GM18519 (cell line): ENCODE data around the gene PEX6.

Experiments
- ATAC-seq: cut with Tn5 transposase; IDR thresholded peaks from one replicate; pipeline ENCODE4 v1.9.1; 2021; ENCODE audit warnings: mild to moderate bottlenecking, moderate library complexity; ENCODE audit not compliant: unreplicated experiment, low FRiP score

Gene PEX6, protein sequence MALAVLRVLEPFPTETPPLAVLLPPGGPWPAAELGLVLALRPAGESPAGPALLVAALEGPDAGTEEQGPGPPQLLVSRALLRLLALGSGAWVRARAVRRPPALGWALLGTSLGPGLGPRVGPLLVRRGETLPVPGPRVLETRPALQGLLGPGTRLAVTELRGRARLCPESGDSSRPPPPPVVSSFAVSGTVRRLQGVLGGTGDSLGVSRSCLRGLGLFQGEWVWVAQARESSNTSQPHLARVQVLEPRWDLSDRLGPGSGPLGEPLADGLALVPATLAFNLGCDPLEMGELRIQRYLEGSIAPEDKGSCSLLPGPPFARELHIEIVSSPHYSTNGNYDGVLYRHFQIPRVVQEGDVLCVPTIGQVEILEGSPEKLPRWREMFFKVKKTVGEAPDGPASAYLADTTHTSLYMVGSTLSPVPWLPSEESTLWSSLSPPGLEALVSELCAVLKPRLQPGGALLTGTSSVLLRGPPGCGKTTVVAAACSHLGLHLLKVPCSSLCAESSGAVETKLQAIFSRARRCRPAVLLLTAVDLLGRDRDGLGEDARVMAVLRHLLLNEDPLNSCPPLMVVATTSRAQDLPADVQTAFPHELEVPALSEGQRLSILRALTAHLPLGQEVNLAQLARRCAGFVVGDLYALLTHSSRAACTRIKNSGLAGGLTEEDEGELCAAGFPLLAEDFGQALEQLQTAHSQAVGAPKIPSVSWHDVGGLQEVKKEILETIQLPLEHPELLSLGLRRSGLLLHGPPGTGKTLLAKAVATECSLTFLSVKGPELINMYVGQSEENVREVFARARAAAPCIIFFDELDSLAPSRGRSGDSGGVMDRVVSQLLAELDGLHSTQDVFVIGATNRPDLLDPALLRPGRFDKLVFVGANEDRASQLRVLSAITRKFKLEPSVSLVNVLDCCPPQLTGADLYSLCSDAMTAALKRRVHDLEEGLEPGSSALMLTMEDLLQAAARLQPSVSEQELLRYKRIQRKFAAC

DNA sequence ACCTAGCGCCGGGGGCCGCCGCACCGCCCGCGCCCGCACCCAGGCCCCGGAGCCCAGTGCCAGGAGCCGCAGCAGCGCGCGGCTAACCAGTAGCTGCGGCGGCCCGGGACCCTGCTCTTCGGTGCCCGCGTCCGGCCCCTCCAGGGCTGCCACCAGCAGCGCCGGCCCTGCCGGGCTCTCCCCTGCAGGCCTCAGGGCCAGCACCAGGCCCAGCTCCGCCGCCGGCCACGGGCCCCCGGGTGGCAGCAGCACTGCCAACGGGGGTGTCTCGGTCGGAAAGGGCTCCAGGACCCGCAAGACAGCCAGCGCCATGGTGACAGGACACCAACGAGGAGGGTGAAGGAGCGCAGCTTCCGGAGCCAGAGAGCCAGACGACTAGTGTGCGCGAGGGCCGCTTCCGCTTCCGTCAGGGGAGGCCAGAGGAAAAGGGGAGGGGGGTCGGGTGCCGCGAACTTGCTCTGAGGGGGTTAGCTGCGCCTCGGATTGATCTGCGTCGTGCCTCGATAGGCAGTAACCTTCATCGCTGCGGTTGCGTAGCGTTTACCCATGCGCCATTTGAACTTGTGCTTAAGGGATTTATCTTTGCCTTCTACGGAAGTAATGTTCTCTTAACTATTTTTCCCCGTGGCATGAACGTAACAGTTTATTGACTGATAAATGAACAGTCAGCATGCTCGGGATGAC is at the start of gene PEX6:
PEX6 (minus strand) TSS at position 343 of the 684 bp plus-strand sequence; CDS start at position 312, 31 bp downstream.
- peak; percentile 63 for ATAC-seq

DNA sequence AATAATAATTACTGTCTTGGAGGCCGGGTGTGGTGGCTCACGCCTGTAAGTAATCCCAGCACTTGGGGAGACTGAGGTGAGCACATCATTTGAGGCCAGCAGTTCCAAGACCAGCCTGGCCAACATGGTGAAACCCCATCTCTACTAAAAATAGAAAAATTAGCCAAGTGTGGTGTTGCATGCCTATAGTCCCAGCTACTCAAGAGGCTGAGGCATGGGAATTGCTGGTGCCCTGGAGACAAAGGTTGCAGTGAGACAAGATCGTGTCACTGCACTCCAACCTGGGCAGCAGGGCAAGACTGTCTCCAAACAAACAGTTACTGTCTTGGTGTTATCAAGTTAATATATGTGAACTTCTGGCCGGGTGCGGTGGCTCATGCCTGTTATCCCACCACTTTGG is 47.4 kb upstream of the PEX6 start:
- ATAC-seq, result no peak

DNA sequence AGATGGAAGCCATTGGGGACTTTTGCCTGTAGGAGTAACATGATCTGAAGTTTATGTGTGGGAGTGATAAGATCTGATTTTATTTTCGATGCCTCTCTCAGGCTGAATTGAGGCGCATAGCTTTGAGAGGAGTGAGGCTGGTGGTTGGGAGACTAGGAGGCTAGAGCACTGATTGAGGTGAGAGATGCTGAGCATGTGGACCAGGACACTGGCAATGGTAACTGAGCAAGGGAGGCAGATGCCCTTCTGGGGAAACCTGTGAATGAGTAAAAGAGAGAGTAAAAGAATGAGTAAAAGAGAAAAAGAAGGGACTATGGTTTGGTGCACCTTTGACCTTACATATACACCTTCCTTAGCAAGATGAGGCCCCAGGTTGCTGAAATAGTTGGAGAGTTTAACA is 45.5 kb upstream of the PEX6 start:
- ATAC-seq, result no peak

DNA sequence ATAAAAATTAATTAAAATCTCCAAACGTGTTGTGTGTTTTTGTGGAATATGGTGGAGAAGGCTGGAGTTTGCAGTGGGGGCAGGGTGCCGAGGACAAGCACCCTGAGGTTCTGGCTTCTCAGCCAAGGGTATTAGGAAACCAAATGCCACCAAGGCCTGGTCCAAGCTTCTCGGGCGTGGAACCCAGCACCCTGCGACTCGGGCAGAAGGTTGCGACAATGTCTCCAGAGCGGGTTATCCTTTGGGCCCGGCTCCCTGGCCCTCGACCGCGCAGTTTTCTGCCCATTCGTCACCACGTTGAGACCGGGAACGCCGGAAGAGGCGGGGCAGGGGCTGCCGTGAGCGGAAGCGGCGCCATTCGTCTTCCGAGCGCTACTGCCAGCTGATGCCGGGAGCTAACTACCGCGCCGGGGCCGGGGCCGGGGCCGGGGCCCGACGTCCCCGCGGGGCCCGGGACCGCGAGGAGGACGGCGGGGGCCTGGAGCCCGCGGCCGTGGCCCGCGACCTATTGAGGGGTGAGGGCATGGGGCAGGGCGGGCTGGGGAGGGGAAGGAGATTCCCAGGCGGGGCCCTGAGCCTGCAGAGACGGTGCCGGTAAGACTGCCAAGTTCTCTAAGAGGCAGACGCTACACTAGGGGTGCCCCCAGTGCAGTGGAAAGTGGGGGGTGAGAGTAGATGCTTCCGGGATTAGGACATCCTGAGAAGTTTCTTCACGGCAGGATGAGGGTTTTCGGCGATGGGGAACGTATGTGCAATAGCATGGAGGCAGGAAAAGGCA is 42.5 kb upstream of the PEX6 start, which contains the start of gene RRP36:
RRP36 (plus strand) TSS at position 354 of the 778 bp plus-strand sequence; CDS start at position 386, 32 bp downstream.
- peak; percentile 44 for ATAC-seq

DNA sequence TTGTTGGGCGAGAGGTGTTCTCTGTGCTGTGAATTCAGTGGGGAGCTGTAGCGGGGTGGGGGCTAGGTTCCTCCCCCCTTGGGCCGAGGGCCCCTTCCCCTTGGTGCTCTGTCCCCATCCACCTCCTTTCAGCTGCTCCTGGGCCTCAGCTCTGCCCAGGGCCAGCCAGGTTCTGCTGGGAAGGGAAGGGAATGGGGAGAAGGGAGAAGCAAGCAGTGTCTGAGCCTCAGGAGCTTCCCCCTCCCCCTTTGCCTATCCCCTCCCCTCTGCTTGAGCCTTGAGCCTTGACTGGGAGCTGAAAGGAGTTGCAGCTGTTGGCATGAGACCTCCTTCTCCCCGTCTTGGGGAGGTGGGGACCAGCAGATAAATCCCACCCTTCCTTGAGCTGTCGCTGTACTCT is 41.9 kb upstream of the PEX6 start:
- ATAC-seq, result no peak

DNA sequence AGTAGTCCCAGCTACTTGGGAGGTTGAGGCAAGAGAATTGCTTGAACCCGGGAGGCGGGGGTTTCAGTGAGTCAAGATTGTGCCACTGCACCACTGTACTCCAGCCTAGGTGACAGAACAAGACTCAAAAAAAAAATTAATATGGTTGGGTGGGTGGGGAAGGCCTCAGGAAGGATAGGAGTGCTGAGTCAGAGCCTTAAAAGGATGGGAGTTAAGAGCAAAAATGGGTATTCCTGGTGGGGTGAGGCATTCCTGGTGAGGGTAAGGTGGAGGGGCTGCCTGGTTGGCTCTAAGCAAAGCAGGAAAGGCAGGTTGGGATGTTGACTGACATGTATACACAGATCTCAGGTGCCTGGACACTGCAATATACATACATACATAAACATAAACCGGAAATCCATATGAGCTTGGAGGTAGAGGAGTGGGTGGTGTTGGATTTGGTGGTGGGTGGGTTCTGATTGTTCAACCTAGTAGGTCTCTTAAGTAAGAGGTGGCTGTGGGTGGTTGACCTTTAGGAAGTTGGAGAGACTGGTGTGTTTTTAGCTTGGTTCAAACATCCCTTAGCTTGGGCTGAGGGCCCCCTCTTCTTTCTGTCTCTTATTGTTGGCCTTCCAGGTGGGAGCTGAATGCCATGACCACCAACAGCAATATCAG is 41.2 kb upstream of the PEX6 start:
- no peak for ATAC-seq

DNA sequence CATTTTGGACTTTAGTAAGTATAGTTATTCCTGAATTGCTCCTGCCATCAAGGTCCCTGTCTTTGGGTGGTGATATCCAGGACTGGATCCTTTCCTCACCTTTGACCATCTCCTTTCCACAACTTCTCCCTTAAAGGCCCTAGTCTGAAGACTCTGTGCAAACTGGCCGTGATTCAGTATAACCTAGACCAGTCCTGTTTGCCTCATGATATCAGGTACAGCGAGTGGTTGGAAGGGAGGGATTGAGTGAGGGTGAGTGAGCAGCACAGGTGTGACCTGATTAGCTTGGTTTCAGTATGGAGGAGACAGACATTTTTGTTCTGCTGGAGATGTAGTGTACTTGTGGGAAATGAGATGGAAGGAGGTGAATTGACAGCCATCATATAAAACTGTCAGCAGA is 40.2 kb upstream of the PEX6 start:
- no peak for ATAC-seq

DNA sequence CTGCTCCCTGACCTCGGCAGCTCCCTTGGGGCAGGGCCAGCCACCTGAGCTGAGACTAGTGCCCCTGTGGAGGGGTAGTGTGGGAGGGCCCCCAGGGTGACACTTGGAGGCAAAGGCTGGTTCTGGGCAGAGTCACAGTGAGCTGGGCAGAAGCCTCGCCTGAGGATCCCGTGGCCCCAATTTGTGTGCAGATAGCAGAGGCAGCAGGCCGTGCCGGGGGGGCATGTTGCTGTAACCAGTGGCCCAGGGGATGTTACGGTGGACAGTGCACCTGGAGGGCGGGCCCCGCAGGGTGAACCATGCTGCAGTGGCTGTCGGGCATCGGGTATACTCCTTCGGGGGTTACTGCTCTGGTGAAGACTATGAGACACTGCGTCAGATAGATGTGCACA is 38.0 kb upstream of the PEX6 start:
- no peak for ATAC-seq

DNA sequence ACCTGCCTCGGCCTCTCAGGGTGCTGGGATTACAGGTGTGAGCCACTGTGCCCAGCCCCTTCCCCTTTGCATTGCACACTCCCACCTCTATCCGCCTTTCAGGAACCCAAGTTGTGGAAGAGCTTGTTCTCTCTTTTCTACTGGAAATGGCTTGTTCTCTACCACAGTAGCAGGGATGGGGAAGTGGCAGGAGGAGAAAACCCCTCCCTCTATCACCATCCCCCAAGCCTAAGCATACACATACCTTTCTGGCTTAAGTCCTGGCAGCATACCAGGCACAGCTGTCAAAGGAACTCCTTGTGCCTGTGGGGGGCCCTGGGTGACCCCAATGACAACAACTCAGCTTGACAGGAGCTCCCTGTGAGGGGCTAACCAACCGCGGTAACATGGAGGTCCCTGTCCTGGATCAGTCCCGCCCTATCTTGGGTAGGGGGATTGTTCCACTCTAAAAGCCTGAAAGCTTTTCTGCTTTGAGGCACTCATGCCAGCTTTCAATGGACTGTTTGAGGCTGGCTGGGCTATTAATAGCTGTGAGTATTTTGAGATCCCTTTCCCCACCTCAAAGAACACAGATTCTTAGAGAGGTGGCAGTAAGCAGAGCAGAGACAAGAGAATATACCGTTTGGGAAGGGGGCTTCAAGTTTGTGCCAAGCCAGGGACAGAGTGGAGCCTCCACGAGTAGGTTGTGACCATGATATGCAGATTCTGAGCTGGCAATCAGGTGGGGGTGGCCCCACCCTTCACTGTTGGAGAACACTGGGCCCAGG is 37.4 kb upstream of the PEX6 start:
- ATAC-seq, result no peak

DNA sequence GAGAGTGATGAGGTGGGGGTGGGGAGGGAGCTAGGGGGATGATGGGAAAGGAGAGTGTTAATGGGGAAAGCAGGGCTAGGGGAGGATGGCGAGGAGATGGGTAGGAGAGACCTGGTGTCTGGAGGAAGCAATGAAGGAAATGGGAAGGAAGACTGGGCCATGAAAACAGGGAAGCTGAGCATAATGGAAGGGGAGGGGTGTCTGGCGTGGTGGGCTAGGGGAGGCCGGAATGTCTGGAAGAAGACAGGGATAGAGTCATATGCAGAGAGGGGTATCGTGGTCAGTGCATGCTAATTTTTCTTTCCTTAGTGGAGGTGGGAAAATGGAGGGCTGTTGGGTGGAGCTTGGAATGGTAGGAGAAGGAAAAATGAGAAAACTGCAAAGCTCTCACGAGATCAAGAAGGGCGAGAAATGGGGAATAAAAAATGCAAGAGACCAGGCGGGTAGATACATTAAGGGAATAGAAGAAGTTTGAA is 35.5 kb upstream of the PEX6 start:
- no peak for ATAC-seq

DNA sequence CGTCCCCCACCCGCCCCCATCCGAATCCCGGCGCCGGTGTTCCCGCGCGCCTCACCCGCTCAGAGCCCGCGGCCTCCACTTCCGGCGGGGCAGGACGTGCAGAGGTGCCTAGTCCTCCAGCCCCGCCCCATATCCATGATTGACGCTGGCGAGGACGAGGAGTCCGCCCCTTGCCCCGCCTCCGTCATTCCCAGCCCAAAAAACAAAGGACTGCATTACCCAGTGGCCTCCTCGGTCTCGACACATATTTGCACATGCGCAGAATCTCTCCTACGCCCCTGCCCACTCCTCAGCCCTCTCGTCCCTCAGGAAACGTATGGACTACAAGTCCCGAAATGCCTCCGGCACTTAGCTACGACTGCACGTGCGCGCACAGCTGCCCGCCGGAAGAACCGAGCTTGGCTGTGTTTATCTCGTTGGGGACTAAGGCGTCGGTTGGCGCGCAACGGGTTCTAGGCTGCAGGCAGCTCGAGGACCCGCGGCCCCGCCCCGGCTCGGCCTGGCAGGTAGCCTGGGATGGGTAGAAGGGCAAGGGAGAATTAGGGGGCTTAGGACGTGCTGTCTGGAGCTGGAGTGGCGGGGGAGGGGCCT is 35.0 kb upstream of the PEX6 start, which contains the start of the genes KLHDC3 and MEA1:
KLHDC3 (plus strand) TSS at position 407 of the 591 bp plus-strand sequence. CDS start 2,944 bp downstream, outside the sequence.
MEA1 (minus strand) TSS at position 104 of the 591 bp plus-strand sequence. CDS start 133 bp downstream, outside the sequence.
- ATAC-seq, result peak; percentile 82

DNA sequence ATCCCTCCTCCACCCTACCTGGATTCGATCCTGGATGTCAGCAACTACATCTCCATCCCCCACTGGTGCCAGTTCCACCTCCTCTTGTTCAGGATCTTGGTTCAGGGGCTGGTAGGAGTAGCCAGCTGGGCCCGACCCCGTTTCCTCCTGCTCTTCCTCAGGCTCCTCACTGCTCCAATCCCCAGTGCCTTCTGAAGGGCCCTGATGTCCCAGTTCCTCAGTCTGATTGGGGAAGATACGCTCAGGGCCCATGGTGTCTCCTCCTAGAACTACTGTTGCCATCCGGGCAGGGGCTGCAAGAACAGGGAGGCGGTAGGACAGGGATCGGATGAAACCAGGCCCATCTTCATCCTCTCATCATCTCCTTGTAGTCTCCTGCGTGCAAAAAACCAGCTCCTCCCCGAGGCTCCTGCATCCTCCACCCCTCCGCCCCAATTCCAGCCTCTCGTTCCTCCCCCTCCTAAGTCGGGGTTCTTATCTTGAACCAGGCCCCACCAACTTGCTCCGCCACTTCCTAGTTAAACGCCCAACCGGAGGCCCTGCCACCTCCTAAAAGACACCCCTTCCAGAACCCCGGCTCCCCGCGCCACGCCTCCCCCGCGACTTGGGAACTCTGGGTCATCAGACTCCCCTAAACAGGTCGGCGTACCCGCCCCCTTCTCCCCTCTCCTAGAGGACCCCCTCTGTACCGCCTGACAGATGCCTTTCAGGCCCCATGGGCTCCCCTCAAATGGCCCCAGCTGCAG is 34.3 kb upstream of the PEX6 start:
- ATAC-seq, result no peak

DNA sequence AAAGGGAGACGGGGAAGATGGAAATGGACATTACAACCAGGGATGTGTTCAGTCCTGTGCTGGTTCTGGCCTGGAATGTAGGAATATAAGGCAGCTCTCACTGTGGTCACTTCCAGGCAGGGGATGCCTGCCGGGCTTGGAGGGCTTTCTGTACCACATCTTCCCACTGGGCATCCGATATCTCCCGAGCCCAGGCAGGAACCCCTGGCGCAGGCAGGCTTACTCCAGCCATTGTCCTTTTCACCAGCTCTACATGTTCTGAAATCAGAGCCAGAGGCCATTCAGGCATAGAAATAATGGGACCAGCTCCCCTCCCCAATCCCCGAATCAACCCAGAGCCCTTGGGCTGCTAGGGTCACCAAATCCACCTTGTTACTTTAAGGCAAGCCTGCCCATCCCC is 33.4 kb upstream of the PEX6 start:
- ATAC-seq, result no peak

DNA sequence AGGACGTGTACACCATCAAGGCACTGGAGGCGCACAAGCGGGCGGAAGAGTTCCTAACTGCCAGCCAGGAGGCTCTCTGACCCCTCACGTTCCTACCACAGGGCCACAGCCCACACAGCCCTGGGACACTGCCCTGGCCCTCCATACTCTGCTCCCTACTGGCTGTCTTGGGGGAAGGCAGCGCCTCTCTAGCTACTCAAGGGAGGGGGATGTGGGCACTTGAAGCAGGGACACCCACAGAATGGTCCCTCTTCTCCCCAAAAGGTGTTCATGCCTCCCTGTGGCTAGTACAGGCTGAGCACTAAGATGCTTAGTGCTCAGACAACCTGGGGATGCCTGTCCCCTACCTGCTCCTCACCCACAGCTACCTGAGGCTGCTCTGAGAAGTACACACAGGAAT is 32.2 kb upstream of the PEX6 start:
- no peak for ATAC-seq

DNA sequence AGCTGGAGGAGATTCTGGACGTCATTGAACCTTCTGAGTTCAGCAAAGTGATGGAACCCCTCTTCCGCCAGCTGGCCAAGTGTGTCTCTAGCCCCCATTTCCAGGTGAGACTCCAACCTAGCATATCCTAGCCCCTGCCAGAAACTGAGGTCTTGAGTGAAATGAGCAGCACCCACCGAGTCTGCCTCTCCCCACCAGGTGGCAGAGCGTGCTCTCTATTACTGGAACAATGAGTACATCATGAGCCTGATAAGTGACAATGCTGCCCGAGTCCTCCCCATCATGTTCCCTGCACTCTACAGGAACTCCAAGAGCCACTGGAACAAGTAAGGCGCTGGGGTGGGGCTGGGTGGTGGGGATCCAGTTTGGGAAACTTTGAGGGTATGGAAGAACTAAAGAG is 30.1 kb upstream of the PEX6 start:
- ATAC-seq, result no peak

DNA sequence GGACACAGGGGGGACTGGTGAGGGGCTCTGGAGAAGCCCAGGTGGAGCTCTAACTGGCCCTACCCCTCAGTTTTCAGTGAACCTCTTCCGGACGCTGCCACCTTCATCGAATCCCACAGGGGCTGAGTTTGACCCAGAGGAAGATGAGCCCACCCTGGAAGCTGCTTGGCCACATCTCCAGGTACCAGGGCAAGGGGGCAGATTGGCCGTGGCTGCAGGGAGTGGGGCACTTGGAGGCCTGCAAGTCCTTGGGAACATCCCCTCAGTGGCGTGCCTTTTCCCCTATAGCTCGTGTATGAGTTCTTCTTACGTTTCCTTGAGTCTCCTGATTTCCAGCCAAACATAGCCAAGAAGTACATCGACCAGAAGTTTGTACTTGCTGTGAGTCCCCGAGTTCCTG is 28.1 kb upstream of the PEX6 start:
- no peak for ATAC-seq

DNA sequence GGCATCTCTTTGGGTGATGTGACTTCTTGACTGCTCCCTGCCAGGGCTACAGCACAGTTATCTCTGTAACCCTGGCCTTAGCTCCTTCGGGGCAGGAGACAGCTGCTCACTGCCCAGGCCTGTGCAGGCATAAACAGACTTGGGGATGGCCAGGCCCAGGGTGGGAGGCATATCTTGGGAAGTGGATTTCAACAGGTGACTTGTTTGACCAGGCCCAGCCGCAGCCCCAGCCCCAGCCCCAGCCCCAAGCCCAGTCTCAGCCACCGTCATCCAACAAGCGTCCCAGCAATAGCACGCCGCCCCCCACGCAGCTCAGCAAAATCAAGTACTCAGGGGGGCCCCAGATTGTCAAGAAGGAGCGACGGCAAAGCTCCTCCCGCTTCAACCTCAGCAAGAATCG is 27.3 kb upstream of the PEX6 start:
- ATAC-seq, result no peak
